ENCODE data around the gene NEUROD2. TPM values are rescaled to one million over a fixed set of nuclear protein-coding genes. Genes with fewer than 3 reads are reported as not detected.

Gene NEUROD2
- under 1 TPM in 10 of 12 donors, not detected in 2; 0.03 to 0.60 (median 0.07) TPM for polyA plus RNA-seq (ENCODE audit: insufficient read length in 12 of 12)
- long read RNA-seq, donor 1, result 0 reads
- long read RNA-seq, donor 2, full-length matches to known transcripts, result 1 of 1 reads
- long read RNA-seq, donor 2, partial matches to known transcripts, result 0 of 1 reads
- long read RNA-seq, donor 2, other reads (novel, unspliced or antisense), result 0 of 1 reads
- long read RNA-seq, donor 3, full-length matches to known transcripts, result 2 of 2 reads
- long read RNA-seq, donor 3, partial matches to known transcripts, result 0 of 2 reads
- long read RNA-seq, donor 3, other reads (novel, unspliced or antisense), result 0 of 2 reads
- long read RNA-seq, donor 4, result 0 reads
- long read RNA-seq, donor 5, result 0 reads
- long read RNA-seq, donor 6, result 0 reads
- long read RNA-seq, donor 7, result 0 reads
- long read RNA-seq, donor 8, full-length matches to known transcripts, result 1 of 1 reads
- long read RNA-seq, donor 8, partial matches to known transcripts, result 0 of 1 reads
- long read RNA-seq, donor 8, other reads (novel, unspliced or antisense), result 0 of 1 reads
- long read RNA-seq, donor 9, full-length matches to known transcripts, result 1 of 1 reads
- long read RNA-seq, donor 9, partial matches to known transcripts, result 0 of 1 reads
- long read RNA-seq, donor 9, other reads (novel, unspliced or antisense), result 0 of 1 reads
- long read RNA-seq, donor 10, full-length matches to known transcripts, result 2 of 2 reads
- long read RNA-seq, donor 10, partial matches to known transcripts, result 0 of 2 reads
- long read RNA-seq, donor 10, other reads (novel, unspliced or antisense), result 0 of 2 reads
- long read RNA-seq, donor 11, full-length matches to known transcripts, result 3 of 3 reads
- long read RNA-seq, donor 11, partial matches to known transcripts, result 0 of 3 reads
- long read RNA-seq, donor 11, other reads (novel, unspliced or antisense), result 0 of 3 reads

- DNase-seq, result no peak
These were observed at the start of gene NEUROD2 for GRCh38 chr17:39607851-39608130. TSS of gene NEUROD2 (minus strand) at chr17:39607920. CDS start at chr17:39606599, 1,321 bp downstream.

- no peak for DNase-seq
These were observed 47.4 kb upstream of the NEUROD2 start for GRCh38 chr17:39655105-39655504.

- DNase-seq, result no peak
These were observed 46.1 kb upstream of the NEUROD2 start for GRCh38 chr17:39653662-39654331.

- no peak for DNase-seq
These were observed 45.6 kb upstream of the NEUROD2 start for GRCh38 chr17:39653316-39653661.

GRCh38 chr17:39652587-39653315 is 45.0 kb upstream of the NEUROD2 start:
- no peak for DNase-seq

- DNase-seq, result no peak
These were observed 44.3 kb upstream of the NEUROD2 start for GRCh38 chr17:39651923-39652586.

GRCh38 chr17:39650121-39650579 is 42.4 kb upstream of the NEUROD2 start:
- no peak for DNase-seq

- no peak for DNase-seq
These were observed 41.1 kb upstream of the NEUROD2 start for GRCh38 chr17:39648616-39649366.

GRCh38 chr17:39647256-39647655 is 39.5 kb upstream of the NEUROD2 start:
- DNase-seq, result no peak

GRCh38 chr17:39643271-39643670 is 35.6 kb upstream of the NEUROD2 start:
- no peak for DNase-seq

GRCh38 chr17:39642291-39643074 is 34.8 kb upstream of the NEUROD2 start:
- DNase-seq, result no peak

GRCh38 chr17:39641883-39642282 is 34.2 kb upstream of the NEUROD2 start:
- no peak for DNase-seq

GRCh38 chr17:39641097-39641496 is 33.4 kb upstream of the NEUROD2 start:
- DNase-seq, result no peak

- no peak for DNase-seq
These were observed 32.9 kb upstream of the NEUROD2 start for GRCh38 chr17:39640591-39641031.

- no peak for DNase-seq
These were observed 32.1 kb upstream of the NEUROD2 start for GRCh38 chr17:39639566-39640458.

GRCh38 chr17:39639043-39639442 is 31.3 kb upstream of the NEUROD2 start:
- no peak for DNase-seq

- DNase-seq, result no peak
These were observed 30.6 kb upstream of the NEUROD2 start for GRCh38 chr17:39638317-39638716.
